Measurements from ENCODE around the gene LRRFIP2. TPM values are rescaled to one million over a fixed set of nuclear protein-coding genes. Genes with fewer than 3 reads are reported as not detected.

Gene LRRFIP2
- total and polyA plus RNA-seq, 2 of the 4 experiments (the other 2 are of a cell fraction), result 20.6 to 31.0 TPM

DNA sequence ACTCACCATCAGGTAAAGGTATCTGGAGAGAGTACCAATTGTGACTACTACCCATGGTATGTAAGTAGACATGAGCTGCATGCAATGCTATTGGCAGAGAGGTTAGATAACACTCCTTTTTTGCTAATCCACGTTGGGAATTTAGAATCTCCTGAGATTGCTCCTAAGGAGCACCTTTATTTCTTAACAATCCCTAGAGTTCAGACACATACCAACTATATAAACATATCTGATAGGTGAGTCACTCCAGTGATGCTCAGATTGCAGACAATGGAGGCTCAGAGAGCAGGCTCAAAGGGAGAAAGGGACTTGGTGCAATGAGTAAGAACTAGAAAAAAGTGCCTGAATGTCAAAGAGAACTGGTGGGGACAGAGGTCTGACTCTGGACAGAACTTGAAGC is 47.0 kb upstream of the LRRFIP2 start:
- POLR2A ChIA-PET (ENCODE audit: unreplicated experiment), result no interaction called here
- in situ Hi-C loops (cut with MboI; ENCODE audit: low sequenced_read_pairs), result loop anchor here (25.0 kb wide), 1 partner anchor 484 kb away; no protein-coding TSS in a partner anchor
- peak overlapping the region; percentile 52; the same call in 1 of the 2 replicates for H3K4me2 ChIP-seq (ENCODE audit: low read depth, low read length)

More for the DNA sequence above, 47.0 kb upstream of the LRRFIP2 start:
- Histone ChIP-seq H3K4ac (ENCODE audit: low read depth, low read length) (no peak overlapping the region), H2BK5ac (ENCODE audit: low read depth, low read length, poor library complexity, severe bottlenecking) (no peak overlapping the region), H3K18ac (ENCODE audit: low read depth, low read length) (no peak overlapping the region; the same call in 1 of the 2 replicates), H2BK15ac (ENCODE audit: low read depth, low read length) (no peak overlapping the region), H2AK5ac (ENCODE audit: low read depth, low read length) (no peak overlapping the region), H3K23ac (ENCODE audit: low read depth, low read length) (no peak overlapping the region), H2AFZ (replicated peaks; ENCODE audit: low read length, poor library complexity) (no peak overlapping the region), H3K4me1 (ENCODE audit: control insufficient read depth, insufficient read depth, low read length) (peaks cover 6% of the 10 kb centered on the region), H3K4me3 (ENCODE audit: insufficient read depth, low read depth, low read length) (no peak overlapping the region), H3K27ac (ENCODE audit: insufficient read depth, low read length) (no peak overlapping the region), H3K27me3 (ENCODE audit: control insufficient read depth, insufficient read depth, low read length) (peaks cover 7% of the 10 kb centered on the region), H3K9me1 (ENCODE audit: insufficient read depth, low read length) (0 out of 2 replicates have a peak, but pooled peaks cover 9% of the 10 kb centered on the region), H4K8ac (ENCODE audit: low read depth in 2 of 2, low read length in 2 of 2) (no peak overlapping the region), H3K79me1 (ENCODE audit: low read depth in 1 of 2, low read length in 2 of 2) (no peaks in the 10 kb centered on the region), H3K9me3 (ENCODE audit: control insufficient read depth, insufficient read depth, low read length) (no peaks in the 10 kb centered on the region), H2BK20ac (ENCODE audit: low read depth, low read length) (peak overlapping the region; percentile 37; the same call in 1 of the 2 replicates), H4K91ac (ENCODE audit: insufficient read depth, low read depth, low read length) (no peak overlapping the region), H3K36me3 (ENCODE audit: control insufficient read depth, insufficient read depth, low read length) (no peaks in the 10 kb centered on the region), H2BK120ac (ENCODE audit: low read depth, low read length) (no peak overlapping the region), H4K20me1 (ENCODE audit: insufficient read depth, low read length) (no peaks in the 10 kb centered on the region), H3K9ac (ENCODE audit: low read depth, low read length) (no peak overlapping the region), H4K5ac (ENCODE audit: low read depth, low read length) (no peak overlapping the region), H3K56ac (ENCODE audit: extremely low read depth, insufficient read depth, low read length) (no peak overlapping the region), H2AK9ac (replicated peaks; ENCODE audit: low read depth, low read length, poor library complexity) (no peak overlapping the region), H3K14ac (replicated peaks; ENCODE audit: low read depth, low read length) (no peak overlapping the region)
- dilution Hi-C loops (cut with HindIII; ENCODE audit: low sequenced_read_pairs, unreplicated experiment), result no loop called here
- TF ChIP-seq, protein P1, sequence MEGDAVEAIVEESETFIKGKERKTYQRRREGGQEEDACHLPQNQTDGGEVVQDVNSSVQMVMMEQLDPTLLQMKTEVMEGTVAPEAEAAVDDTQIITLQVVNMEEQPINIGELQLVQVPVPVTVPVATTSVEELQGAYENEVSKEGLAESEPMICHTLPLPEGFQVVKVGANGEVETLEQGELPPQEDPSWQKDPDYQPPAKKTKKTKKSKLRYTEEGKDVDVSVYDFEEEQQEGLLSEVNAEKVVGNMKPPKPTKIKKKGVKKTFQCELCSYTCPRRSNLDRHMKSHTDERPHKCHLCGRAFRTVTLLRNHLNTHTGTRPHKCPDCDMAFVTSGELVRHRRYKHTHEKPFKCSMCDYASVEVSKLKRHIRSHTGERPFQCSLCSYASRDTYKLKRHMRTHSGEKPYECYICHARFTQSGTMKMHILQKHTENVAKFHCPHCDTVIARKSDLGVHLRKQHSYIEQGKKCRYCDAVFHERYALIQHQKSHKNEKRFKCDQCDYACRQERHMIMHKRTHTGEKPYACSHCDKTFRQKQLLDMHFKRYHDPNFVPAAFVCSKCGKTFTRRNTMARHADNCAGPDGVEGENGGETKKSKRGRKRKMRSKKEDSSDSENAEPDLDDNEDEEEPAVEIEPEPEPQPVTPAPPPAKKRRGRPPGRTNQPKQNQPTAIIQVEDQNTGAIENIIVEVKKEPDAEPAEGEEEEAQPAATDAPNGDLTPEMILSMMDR (conservative IDR thresholded peaks at IDR 0.05; ENCODE audit: low read depth, low read length), result no peak
- TF ChIP-seq BHLHE40 (IDR thresholded peaks at IDR 0.05; ENCODE audit: low read depth, low read length) (no peak), RCOR1 (IDR thresholded peaks at IDR 0.05; ENCODE audit: insufficient replicate concordance, low read length) (no peak), CEBPB (IDR thresholded peaks at IDR 0.05; ENCODE audit: low read depth, low read length) (peak; percentile 63), FOS (IDR thresholded peaks at IDR 0.05; ENCODE audit: low read depth, low read length) (peak; percentile 38; the same call in 1 of the 2 replicates)
- TF ChIP-seq, protein P2, sequence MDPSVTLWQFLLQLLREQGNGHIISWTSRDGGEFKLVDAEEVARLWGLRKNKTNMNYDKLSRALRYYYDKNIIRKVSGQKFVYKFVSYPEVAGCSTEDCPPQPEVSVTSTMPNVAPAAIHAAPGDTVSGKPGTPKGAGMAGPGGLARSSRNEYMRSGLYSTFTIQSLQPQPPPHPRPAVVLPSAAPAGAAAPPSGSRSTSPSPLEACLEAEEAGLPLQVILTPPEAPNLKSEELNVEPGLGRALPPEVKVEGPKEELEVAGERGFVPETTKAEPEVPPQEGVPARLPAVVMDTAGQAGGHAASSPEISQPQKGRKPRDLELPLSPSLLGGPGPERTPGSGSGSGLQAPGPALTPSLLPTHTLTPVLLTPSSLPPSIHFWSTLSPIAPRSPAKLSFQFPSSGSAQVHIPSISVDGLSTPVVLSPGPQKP (IDR thresholded peaks at IDR 0.05; ENCODE audit: borderline replicate concordance, low read depth, low read length), result no peak
- WGBS, 2 experiments (ENCODE audit: extremely low coverage in 2 of 2, insufficient read length in 1 of 2), result no CpG with 5 or more reads among the region's 1 CpG
- DNase-seq (peak; percentile 88), ATAC-seq (ENCODE audit: low read depth) (peak; percentile 75)
- CTCF ChIA-PET, result interaction anchor here (0.5 kb wide), 1 partner anchor 281 kb away, joined by 7 read pairs; no protein-coding TSS in a partner anchor
- no TSS peak for BruUV-seq (replicated peaks)
- intact Hi-C loops (cut with micrococcal nuclease), result no loop called here

Measured in IMR-90 (cell line).